PC-3 (cell line): Measurements from ENCODE around the gene EMX2. TPM values are rescaled to one million over a fixed set of nuclear protein-coding genes. Genes with fewer than 3 reads are reported as not detected.

Source experiments
- ATAC-seq: fragments of 200-7000 bp; cut with Tn5 transposase; 2 replicates; pipeline ENCODE4 v1.9.1; 2020; ENCODE audit warnings: mild to moderate bottlenecking, moderate library complexity
- BruUV-seq: library from RNA; stranded (reverse); fragments of 400-500 nt; replicated peaks from 2 replicates; lab custom pipeline; 2021; lab: Mats Ljungman, UMichigan
- CTCF ChIA-PET: fragments of 300-600 bp; sonication (Branson Sonifier 250); formaldehyde crosslinking; loops from one replicate; lab custom pipeline; 2022; ENCODE audit warnings: antibody characterized with exemption; lab: Charles Lee
- POLR2A ChIA-PET: fragments of 300-600 bp; sonication (Branson Sonifier 250); formaldehyde crosslinking; loops from one replicate; lab custom pipeline; 2022; ENCODE audit warnings: antibody characterized with exemption; ENCODE audit not compliant: unreplicated experiment; lab: Charles Lee
- DNase-seq: peaks from one replicate; pipeline ENCODE4 v3.0.0-alpha.2; 2015
- H2AFZ ChIP-seq: fragments of 300-600 bp; sonication (generic); 2 replicates; pipeline ENCODE4 v1.6.0; 2016; ENCODE audit warnings: antibody characterized with exemption, low read length
- H3F3A ChIP-seq: fragments of 300-600 bp; sonication (generic); one replicate; pipeline ENCODE4 v1.6.0; 2017; ENCODE audit warnings: antibody characterized with exemption, low read length, control low read depth, mild to moderate bottlenecking; ENCODE audit not compliant: unreplicated experiment
- H3K27ac ChIP-seq: fragments of 300-600 bp; sonication (generic); 2 replicates; pipeline ENCODE4 v1.5.1; 2016; ENCODE audit warnings: mild to moderate bottlenecking, low read length
- H3K27me3 ChIP-seq: fragments of 300-600 bp; sonication (generic); 2 replicates; pipeline ENCODE4 v1.6.1; 2016; ENCODE audit warnings: low read length, mixed read lengths
- H3K36me3 ChIP-seq: fragments of 300-600 bp; sonication (generic); 2 replicates; pipeline ENCODE4 v1.6.1; 2016; ENCODE audit warnings: low read depth, mixed run types, low read length, mixed read lengths
- H3K4me1 ChIP-seq: fragments of 300-600 bp; sonication (generic); 2 replicates; pipeline ENCODE4 v1.5.1; 2016; ENCODE audit warnings: low read length; ENCODE audit not compliant: insufficient read depth
- H3K4me2 ChIP-seq: fragments of 300-600 bp; sonication (generic); 2 replicates; pipeline ENCODE4 v1.6.0; 2016; ENCODE audit warnings: low read length
- H3K4me3 ChIP-seq: fragments of 300-600 bp; sonication (generic); 2 replicates; pipeline ENCODE4 v1.5.1; 2016; ENCODE audit warnings: mild to moderate bottlenecking, low read length, mixed read lengths
- H3K79me2 ChIP-seq: fragments of 300-600 bp; sonication (generic); 2 replicates; pipeline ENCODE4 v1.6.1; 2017; ENCODE audit warnings: low read length, mixed read lengths
- H3K9ac ChIP-seq: fragments of 300-600 bp; sonication (generic); 2 replicates; pipeline ENCODE4 v1.6.0; 2016; ENCODE audit warnings: mild to moderate bottlenecking, low read length
- H3K9me2 ChIP-seq: fragments of 300-600 bp; sonication (generic); replicated peaks from 2 replicates; pipeline ENCODE4 v1.6.1; 2016; ENCODE audit warnings: mixed run types, low read length, mixed read lengths
- H3K9me3 ChIP-seq: fragments of 300-600 bp; sonication (generic); 2 replicates; pipeline ENCODE4 v1.6.1; 2016; ENCODE audit warnings: low read length, mixed read lengths
- H4K20me1 ChIP-seq: fragments of 300-600 bp; sonication (generic); 2 replicates; pipeline ENCODE4 v1.6.1; 2016; ENCODE audit warnings: low read length, mixed read lengths
- CTCF ChIP-seq: fragments of 300-600 bp; sonication (generic); conservative IDR thresholded peaks from 2 replicates; pipeline ENCODE4 v1.5.1; 2017; ENCODE audit warnings: antibody characterized with exemption, low read depth, mild to moderate bottlenecking, low read length
- EZH2 ChIP-seq: fragments of 300-600 bp; sonication (generic); IDR thresholded peaks from one replicate; pipeline ENCODE4 v1.6.1; 2017; ENCODE audit warnings: antibody characterized with exemption, mild to moderate bottlenecking, low read length; ENCODE audit not compliant: unreplicated experiment
- EZH2phosphoT487 ChIP-seq: fragments of 300-600 bp; sonication (generic); IDR thresholded peaks from 2 replicates; pipeline ENCODE4 v1.6.1; 2018; ENCODE audit warnings: mild to moderate bottlenecking, antibody characterized with exemption, low read length, borderline replicate concordance
- intact Hi-C: fragments of 100-400 bp; cut with micrococcal nuclease; formaldehyde crosslinking; loops from 2 replicates; pipeline ENCODE4 v1.9.0; 2023
- total RNA-seq: library from RNA; depleted of rRNA; stranded (reverse); fragments of >200 nt; gene quantifications from 2 replicates; pipeline ENCODE4 v1.2.3, GENCODE V29; 2014

EMX2 gene
- total RNA-seq, 1 experiment from 2014 or later = not detected

DNA sequence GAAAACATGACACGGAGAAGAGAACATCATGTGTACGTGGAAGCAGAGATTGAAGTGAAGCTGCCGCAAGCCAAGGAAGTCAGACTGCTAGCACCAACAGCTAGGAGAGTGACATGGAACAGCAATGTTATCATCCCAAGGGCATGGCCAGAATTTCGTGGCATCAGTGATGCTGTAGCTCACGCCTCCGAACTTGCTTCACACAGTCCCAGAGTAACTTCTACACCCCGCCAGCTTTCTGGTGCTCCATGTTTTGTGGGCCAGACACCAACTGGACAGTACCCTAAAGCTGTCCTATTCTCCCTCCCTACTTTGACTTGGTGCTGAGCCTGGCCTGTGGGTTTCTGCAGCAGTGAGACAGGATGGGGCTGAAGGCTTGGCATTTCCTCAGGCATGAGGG is 33.0 kb upstream of the EMX2 start:
- no peaks in the 10 kb centered on the region for H3K79me2 ChIP-seq
- TF ChIP-seq EZH2 = no peak
- no peak for TF ChIP-seq CTCF
- no peak for TF ChIP-seq EZH2phosphoT487
- H3K4me3 ChIP-seq = no peak overlapping the region
- intact Hi-C loops = no loop called here
- ChIA-PET CTCF (no interaction called here), POLR2A (no interaction called here)
- no peaks in the 10 kb centered on the region for H3K36me3 ChIP-seq
- DNase-seq = no peak
- H3K4me2 ChIP-seq = no peak overlapping the region
- H4K20me1 ChIP-seq = no peaks in the 10 kb centered on the region
- no peaks in the 10 kb centered on the region for H3F3A ChIP-seq
- H3K9me3 ChIP-seq = no peaks in the 10 kb centered on the region
- H3K9me2 ChIP-seq = no peaks in the 10 kb centered on the region
- H3K9ac ChIP-seq = no peak overlapping the region
- no peak overlapping the region for H3K27ac ChIP-seq
- ATAC-seq = no peak
- peaks cover 86% of the 10 kb centered on the region for H3K27me3 ChIP-seq
- no TSS peak for BruUV-seq
- H3K4me1 ChIP-seq = no peaks in the 10 kb centered on the region
- H2AFZ ChIP-seq = no peak overlapping the region

DNA sequence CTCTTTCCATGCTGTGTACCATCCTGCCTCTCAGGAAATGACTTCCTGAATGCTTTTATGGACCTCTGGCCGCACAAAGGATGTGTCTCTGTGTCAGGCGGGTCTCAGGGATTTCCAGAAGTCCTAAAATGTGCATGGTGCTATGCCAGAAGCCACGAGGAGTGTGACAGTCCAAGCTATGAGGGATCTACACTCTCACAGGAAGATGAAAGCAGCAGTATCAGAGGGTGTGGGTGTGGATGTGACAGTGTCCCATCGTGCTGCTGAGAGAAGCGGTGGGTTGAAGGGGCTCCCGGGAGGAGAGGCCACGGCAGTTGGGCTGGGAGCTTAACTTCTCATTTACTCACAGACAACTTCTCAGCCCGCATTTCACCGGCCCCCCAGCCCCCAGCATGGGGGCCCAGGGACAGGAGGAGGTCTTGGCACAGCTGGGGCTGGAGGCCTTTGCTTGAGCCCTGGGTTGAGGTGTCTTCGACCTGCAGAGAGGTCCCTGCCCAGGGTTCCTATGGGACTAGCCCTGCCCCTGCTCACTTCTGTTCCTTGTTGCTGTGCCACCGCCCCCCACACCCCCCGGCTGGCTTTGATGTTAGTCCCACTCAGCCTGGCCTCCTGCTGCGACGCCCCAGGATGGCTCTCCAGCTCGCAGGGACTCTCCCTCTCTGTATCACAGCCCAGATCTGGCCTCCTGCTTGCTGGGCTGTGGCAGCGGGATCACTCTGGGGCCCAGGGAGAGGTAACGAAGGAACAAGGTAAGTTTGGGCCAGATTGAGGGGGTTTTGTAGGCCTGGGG is 30.8 kb upstream of the EMX2 start:
- H3K4me2 ChIP-seq = no peak overlapping the region
- CTCF ChIA-PET = no interaction called here
- TF ChIP-seq EZH2phosphoT487 = no peak
- TF ChIP-seq EZH2 = no peak
- TF ChIP-seq CTCF = no peak
- H3K9ac ChIP-seq = no peak overlapping the region
- no peaks in the 10 kb centered on the region for H3F3A ChIP-seq
- H3K9me3 ChIP-seq = no peaks in the 10 kb centered on the region
- BruUV-seq = no TSS peak
- H3K79me2 ChIP-seq = no peaks in the 10 kb centered on the region
- no peaks in the 10 kb centered on the region for H3K4me1 ChIP-seq
- intact Hi-C loops = no loop called here
- DNase-seq (no peak), ATAC-seq (no peak)
- no peak overlapping the region for H3K27ac ChIP-seq
- no peaks in the 10 kb centered on the region for H3K9me2 ChIP-seq
- no peak overlapping the region for H3K4me3 ChIP-seq
- POLR2A ChIA-PET = no interaction called here
- H3K36me3 ChIP-seq = no peaks in the 10 kb centered on the region
- no peaks in the 10 kb centered on the region for H4K20me1 ChIP-seq
- H3K27me3 ChIP-seq = peaks cover 87% of the 10 kb centered on the region
- no peak overlapping the region for H2AFZ ChIP-seq

GRCh38 chr10:117514971-117515370 is 27.6 kb upstream of the EMX2 start:
- Histone ChIP-seq H3K27me3 (peaks cover 87% of the 10 kb centered on the region), H3F3A (no peaks in the 10 kb centered on the region), H3K79me2 (no peaks in the 10 kb centered on the region), H3K27ac (no peak overlapping the region), H3K36me3 (no peaks in the 10 kb centered on the region), H4K20me1 (no peaks in the 10 kb centered on the region), H2AFZ (no peak overlapping the region), H3K9ac (no peak overlapping the region), H3K9me3 (no peaks in the 10 kb centered on the region), H3K4me1 (no peaks in the 10 kb centered on the region), H3K9me2 (no peaks in the 10 kb centered on the region), H3K4me2 (no peak overlapping the region), H3K4me3 (no peak overlapping the region)
- ATAC-seq (no peak), DNase-seq (no peak)
- TF ChIP-seq EZH2phosphoT487 (no peak), EZH2 (no peak), CTCF (no peak)
- POLR2A ChIA-PET = no interaction called here
- no TSS peak for BruUV-seq
- intact Hi-C loops = no loop called here
- CTCF ChIA-PET = no interaction called here
